GM19324 (cell line): ENCODE results near the gene ABHD4.
"Not testable (repeated sequence)": the region's sequence is repeated elsewhere in the genome, so short reads cannot be mapped to it uniquely, and the experiment has no call there.

Experiments
- ATAC-seq: cut with Tn5 transposase; IDR thresholded peaks from one replicate; pipeline ENCODE4 v1.9.1; 2021; ENCODE audit warnings: mild to moderate bottlenecking, moderate library complexity; ENCODE audit not compliant: unreplicated experiment, low FRiP score

The ABHD4 gene

DNA sequence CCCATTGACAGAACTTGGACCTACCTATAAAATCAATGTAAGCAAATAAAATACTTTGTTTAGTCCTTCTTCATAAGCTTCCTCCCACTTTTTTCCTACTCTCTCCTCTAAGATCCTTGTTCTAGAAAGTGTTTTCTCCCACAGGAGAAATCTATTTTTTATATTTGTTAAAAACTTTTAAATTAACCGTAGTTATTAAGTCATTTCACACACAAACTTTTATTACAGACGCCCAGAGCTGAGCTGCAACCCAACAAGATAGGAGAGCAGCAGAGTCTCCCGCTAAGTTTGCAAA is 36.8 kb upstream of the ABHD4 start:
- no peak for ATAC-seq

DNA sequence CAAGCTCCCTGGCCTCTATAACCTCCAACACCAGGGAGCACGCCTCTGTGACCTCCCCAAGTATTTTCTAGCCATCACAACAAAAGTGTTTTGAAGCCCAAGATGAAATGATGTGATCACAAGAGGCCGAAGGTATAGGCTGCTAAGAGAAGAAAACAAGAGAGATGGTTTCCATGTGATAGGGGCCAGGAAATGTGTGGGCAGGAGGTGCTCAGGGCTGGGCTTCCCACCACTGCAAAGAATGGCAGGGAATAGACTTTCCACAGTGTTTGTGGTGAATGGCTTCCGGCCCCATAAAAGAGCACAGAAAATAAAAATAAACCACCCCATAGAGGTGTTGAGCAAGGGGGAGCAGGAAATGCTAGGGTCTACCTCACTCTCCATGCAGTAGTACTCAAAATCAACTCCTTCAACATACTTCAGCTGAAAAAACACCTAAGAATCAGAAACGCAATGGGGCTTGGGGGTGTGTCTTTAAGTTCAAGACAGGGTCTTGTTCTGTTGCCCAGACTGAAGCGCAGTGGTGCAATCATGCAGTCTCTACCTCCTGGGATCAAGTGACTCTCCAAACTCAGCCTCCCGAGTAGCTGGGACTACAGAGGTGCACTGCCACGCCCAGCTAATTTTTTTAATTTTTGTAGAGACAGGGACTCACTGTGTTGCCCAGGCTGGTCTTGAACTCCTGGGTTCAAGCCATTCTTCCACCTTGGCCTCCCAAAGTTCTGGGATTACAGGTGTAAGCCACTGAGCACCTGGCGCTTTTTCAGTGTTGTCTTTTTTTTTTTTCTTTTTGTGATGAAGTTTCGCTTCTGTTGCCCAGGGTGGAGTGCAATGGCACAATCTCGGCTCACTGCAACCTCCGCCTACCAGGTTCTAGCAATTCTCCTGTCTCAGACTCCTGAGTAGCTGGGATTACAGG is 36.2 kb upstream of the ABHD4 start:
- ATAC-seq: no peak

DNA sequence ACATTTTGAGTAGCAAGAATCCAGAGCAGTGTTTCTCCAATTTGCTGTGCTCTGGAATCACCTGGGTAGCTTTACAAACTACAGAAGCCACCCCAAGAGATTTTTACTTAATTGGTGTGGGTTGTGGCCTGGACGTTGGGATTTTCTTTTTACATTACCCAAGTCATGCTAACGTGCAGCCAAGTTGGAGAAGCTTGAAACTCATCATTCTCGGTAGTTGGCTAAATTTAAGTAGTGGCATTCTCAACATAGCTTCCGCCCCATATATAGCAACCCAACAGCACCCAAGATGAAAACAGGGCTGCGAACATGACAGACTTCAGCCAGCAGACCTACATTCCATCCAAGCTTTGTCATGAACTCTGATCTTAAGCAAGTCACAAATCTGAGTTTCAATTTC is 34.1 kb upstream of the ABHD4 start:
- ATAC-seq: no peak

DNA sequence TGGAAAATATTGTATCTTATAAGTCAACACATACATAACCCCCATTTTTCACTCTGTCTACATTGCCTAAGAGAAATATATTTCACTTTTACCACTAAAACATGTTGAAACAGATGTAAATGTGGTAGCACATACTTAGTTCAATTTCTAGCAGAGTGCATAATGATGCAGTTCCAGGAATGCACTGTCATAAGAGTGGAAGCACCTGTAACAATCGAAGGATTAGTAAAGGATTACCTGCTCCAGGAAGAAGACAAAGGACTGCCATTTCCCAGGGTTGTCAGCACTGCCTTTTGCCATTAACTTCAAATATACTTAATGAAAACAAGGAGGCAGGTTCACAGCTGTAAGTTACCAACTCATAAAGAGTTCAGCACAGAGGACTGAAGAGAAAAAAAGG is 33.6 kb upstream of the ABHD4 start:
- ATAC-seq: no peak

DNA sequence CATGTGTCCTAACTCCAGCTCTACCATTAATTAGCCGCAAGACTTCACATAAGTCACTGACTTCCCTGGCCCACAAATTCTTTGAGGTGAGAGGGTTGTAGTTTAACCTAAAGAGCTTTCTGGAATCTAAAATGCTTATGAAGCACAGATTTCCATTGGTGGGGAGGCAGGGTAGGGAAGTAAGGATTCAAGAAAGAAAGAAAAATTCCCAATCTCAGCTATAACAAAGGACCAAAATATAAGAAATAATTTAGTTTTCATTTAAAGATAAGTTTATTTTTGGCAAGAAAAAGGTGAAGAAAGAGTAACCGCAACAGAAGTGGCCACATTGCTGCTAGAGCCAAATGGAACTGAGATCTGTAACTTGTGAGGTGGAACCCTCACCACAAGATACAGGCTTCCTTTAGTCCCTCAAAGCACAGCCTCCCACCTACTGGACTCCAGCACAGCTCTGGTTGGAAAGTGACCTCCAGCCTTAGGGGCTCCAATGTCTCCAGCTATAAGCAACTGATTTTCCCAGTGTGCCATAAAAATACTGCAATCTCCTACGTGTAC is 32.6 kb upstream of the ABHD4 start:
- ATAC-seq: peak; percentile 38

DNA sequence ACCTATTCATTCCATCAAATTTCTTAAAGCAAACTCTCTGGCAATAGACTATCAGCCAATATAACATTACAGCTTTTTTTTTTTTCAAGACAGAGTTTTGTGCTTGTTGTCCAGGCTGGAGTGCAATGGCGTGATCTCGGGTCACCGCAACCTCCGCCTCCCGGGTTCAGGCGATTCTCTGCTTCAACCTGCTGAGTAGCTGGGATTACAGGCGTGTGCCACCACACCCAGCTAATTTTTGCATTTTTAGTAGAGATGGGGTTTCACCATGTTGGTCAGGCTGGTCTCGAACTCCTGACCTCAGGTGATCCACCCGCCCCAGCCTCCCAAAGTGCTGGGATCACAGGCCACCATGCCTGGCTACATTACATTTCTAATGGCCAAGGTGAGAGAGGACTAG is 31.8 kb upstream of the ABHD4 start:
- ATAC-seq: not testable (repeated sequence)

DNA sequence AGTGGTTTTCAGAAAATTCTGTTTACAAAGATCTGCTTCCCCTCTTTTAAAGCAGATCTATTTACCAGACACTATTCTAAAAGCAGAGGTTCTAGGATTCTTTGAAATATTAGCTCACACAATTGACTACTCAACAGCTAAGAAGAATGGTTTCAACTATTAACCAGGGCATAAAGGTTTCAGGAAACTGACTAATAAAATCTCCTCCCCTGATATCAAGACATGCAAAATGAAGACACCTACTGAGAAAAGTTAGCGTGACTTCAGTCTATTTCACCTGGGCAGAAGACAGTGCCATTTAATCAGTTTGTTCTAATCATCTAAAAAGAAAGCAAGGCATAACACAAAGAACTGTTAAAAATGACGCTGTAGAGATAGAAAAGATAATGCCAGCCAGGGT is 31.3 kb upstream of the ABHD4 start:
- ATAC-seq: no peak

DNA sequence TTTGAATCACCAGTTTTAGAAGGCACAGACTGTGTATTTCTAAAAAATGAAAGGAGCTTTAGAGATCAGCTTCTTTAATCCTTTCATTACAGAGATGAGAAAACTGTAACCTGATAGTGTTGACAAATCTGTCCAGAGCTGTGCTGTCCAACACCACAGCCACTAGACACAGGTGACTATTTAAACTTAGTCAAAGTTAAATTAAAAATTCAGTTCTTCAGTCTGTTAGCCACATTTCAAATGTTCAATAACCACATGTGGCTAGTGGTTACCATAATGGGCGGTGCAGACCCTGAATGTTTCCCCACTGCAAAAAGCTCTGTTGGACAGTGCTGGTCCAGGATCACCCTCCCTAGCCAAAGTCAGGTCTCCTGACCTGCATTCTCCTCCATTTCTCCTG is 30.7 kb upstream of the ABHD4 start:
- no peak for ATAC-seq

DNA sequence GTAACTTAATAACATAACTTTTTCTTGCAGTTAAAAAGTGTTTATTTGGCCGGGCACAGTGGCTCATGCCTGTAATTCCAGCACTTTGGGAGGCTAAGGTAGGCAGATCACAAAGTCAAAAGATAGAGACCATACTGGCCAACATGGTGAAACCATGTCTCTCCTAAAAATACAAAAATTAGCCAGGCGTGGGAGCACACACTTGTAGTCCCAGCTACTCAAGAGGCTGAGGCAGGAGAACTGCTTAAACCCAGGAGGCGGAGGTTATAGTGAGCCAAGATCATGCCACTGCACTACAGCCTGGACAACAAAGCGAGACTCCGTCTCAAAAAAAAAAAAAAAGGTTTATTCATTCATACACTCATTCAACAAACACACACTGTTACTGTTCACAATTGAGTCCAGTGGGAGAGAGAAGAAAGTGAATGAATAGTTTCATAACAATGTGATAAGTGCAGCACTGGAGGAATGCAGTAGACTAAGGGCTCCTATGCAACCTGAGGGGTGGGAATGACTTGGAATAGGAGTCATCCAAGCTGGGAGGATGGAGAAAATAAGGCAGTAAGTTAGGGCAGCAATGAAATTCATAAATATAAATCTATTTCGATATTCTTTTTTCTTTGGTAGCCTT is 28.9 kb upstream of the ABHD4 start:
- no peak for ATAC-seq

DNA sequence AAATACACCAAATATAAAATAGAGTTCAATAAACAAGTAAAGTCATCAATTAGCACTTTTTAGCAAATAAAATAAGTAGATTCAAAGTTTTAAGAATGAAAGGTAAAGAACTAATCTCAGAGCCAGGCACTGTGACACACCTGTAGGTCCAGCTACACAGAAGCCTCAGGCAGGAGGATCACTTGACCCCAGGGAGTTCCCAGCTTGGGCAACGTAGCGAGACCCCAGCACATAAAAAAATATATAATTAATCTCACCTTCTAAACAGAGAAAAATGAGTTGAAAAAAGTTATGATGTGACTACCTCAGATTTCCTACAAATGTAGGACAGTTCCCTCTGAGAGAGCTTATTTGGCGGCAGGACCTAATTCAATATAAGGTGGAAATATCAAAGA is 28.4 kb upstream of the ABHD4 start:
- no peak for ATAC-seq

DNA sequence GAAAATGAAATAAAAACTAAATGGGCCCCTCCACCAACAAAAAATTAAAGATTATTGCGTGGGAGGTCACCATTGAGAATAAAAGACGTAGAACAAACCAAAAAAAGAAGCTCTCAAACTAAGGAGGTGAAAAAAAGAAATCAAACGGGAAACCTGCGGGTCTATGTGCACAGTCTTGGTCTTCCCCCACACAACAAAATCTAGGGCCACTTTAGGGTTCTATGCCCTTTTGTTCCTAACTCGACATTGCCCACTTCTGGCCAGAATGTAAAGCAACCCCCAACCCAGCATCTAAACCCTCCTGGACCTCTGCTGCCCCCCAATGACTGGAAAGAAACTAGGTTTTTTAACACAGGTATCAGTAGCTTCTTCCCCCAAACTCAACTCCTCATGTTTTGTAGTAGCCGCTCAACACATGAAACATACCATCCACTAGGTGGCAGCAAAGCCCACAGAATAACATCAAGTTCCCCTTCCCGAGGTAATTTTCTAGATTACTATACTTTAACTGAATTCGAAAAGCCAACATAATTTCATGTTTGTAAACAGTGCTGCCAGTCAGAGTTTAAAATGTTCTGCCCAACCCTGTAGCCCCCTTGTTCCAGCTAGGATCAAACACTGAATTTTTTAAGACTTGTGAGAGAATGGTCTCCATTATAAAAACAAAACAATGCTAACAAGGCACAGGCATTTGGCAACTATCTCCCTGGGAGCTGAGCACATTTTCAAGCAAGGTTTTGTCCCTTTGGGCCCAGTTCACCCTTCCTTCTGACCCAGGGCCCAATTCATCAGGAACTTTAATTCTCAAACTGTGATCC is 27.8 kb upstream of the ABHD4 start:
- ATAC-seq: peak; percentile 72

DNA sequence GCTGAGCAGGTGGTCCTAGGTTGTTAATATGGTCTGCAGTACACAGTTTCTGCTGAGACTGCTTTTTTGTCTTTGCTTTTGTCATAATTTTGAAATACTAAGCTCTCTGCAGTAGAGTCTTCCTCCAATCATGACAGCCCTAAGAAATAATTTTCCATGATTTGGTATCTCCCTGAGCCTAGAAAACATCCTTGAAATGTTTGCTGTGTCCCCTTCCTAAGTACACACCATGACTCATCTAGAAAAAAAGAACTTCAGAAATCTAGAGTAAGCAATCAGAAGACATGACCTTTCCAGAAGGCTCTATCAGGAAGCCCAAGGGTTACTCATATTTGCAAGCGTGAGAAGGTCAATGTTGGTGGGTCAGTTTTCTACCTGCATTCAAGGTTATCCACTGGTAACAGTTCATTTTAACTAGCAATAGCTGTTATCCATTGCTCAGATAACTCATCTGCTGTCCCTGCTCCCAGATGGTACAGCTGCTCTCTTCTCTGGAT is 25.5 kb upstream of the ABHD4 start:
- no peak for ATAC-seq

DNA sequence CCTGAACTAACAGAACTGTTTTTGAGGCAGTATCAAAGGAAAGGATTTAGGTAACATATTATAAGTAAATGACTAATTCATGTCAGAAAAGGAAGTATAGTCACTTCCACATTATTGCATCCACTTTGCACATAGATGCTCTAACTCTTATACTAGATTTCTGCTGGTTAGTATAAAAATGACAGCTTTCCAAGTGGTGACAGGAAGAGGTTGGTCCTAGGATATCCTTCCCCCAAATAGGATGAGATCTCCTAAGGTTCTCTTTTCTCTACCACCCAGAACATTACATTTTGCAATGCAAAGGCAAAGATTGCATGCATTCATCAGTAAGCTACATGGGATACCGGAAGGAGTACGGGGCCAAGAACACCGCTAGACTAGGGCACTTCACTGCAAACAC is 24.3 kb upstream of the ABHD4 start:
- no peak for ATAC-seq

DNA sequence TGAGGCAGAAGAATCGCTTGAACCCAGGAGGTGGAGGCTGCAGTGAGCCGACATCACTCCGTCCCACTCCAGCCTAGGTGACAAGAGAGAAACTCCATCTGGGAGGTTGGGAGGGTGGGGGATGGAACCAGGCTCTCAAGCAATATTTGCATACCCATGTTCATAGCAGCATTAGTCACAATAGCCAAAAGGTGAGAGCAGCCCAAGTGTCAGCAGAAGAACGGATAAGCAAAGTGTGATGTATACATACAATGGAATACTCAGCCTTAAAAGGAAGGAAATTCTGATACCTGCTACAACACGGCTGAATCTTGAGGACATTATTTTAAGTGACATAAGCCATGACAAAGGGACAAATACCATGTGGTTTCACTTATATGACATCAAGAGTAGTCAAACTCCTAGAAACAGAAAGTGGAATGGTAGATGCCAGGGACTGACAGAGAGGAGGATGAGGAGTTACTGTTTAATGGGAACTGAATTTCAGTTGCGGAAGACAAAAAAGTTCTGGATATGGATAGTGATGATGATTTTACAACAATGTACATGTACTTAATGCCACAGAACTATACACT is 20.7 kb upstream of the ABHD4 start:
- ATAC-seq: no peak

DNA sequence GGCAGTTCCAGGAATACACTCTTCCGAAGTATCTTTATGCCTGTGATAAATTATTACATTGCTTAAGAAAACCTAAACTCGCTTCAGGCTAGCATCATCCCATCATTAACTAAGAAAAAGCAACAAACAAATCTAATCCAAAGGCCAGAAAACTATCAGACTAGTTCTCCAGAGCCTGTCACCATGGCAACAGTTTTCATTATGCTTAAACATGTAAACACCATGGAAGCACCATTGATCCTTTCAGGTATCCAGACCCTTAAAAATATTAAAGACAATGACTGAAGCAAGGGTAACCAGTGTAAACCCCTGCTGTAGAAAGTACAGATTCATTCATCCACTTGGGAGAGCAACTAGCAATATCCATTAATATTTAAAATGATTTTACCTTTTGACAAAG is 18.9 kb upstream of the ABHD4 start:
- no peak for ATAC-seq

DNA sequence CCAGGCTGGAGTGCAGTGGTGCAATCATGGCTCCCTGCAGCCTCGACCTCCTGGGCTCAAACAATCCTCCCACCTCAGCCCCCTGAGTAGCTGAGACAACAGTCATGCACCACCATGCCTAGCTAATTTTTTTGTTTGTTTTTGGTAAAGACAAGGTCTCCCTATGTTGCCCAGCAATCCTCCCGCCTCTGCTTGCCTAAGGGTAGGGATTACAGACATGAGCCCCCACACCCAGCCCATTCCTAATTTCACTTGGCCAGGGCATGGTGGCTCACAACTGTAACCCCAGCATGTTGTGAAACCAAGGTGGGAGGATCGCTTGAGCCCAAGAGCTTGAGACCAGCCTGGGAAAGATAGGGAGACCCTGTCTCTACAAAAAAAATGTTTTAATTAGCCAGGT is 18.2 kb upstream of the ABHD4 start:
- no peak for ATAC-seq

DNA sequence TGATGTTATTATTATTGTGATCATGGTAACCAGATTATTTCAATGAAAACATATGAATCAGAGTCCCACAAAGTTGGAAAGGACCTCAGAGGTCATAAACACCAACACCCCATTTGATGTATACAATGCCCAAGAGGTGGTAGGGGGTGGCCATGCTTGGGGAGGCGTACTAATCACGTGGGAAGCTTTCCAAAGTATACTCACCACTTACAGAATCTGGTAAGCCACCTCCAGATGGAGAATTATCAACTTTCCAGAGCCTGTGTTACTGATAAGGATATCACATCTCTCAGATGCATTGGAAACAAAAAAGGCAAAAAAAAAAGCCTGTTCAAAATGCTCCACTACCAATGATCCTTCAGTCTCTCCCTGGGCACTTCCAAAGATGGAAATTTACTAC is 17.5 kb upstream of the ABHD4 start:
- ATAC-seq: no peak

DNA sequence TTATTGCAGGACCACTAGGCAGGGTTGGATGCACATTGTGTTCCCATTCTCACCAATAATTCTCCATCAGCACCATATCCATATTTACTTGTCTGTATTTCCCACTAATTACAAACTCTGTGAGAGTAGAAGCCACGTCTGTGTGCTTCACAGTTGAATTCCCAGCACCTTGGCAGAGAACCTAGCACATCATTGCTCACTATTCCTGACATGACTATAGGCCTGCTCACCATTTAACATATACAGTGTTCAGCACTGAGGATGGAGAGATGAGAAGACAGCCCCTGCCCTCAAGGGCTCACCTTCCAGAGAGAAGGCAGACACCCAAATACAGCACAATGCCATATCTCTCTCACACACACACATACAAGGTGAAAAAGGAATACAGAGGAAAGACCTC is 14.1 kb upstream of the ABHD4 start:
- ATAC-seq: no peak

DNA sequence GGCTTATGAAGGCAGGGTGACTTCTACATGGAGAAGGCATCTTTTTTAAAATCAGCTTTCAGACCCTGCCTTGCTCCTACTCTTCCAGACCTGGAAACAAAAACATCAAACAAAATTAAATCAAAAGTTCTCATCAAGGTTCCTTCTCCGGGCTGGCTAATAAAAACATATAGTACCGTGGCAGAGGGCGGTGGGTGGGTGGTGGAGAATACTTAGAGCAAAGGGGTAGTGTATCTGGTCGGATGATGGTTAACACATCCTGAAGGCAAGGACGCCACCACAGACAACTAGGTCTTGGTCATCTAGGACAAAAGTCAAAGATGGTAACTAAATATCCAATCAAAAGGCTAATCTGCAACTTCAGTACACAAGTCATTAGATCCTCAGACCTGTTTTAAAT is 10.9 kb upstream of the ABHD4 start:
- no peak for ATAC-seq

DNA sequence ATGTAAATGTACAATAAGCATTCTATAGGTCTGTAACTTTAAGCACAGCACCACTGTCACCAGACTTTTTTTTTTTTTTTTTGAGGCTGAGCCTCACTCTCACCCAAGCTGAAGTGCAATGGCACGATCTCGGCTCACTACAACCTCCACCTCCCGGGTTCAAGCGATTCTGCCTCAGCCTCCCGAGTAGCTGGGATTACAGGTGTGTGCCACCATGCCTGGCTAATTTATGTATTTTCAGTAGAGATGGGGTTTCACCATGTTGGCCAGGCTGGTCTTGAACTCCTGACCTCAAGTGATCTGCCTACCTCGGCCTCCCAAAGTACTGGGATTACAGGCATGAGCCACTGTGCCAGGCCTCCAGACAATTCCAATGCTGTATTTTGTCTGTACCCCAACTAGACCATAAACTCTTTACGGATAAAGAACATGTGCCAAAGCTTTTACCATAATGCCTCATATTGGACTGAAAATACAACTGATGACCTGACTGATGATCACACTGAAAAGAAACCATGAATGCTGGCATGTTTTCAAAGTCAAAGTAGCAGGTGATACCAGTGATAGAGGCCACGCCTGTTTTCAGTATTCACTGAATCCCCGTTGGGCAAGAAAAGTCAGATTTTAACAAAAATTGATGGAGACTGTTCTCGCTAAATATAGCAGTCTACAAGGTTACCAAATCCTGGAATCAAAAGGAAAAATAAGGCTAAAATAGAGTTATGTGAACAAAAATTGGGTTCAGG is 10.2 kb upstream of the ABHD4 start:
- not testable (repeated sequence) for ATAC-seq
